Suprapubic skin (tissue), 4 donors: Measurements from ENCODE around the gene CASP2.

Experiments
- CTCF ChIP-seq, 2 donors: fragments of 200-600 bp in 1 of 2; fragments of 450-650 bp in 1 of 2; sonication (generic) in 1 of 2; IDR thresholded peaks; one replicate each; pipeline ENCODE4 v1.5.1; 2016 to 2019; ENCODE audit warnings: antibody characterized with exemption in 2 of 2, mild to moderate bottlenecking in 1 of 2, moderate library complexity in 1 of 2
- EP300 ChIP-seq: sonication (generic); formaldehyde crosslinking; IDR thresholded peaks from one replicate; pipeline ENCODE4 v1.6.1; 2017; ENCODE audit warnings: antibody characterized with exemption
- POLR2A ChIP-seq, 2 donors: fragments of 450-650 bp; IDR thresholded peaks; one replicate each; pipeline ENCODE4 v1.6.1; 2017; ENCODE audit warnings: antibody characterized with exemption in 2 of 2, mild to moderate bottlenecking in 2 of 2, moderate library complexity in 2 of 2
- POLR2AphosphoS5 ChIP-seq, 3 donors: sonication (generic); formaldehyde crosslinking; IDR thresholded peaks; one replicate each; pipeline ENCODE4 v1.6.1; 2017; ENCODE audit warnings: antibody characterized with exemption in 3 of 3

- TF ChIP-seq CTCF (IDR thresholded peaks at IDR 0.05) (no peak), POLR2A (IDR thresholded peaks at IDR 0.05) (no peak), POLR2AphosphoS5 (IDR thresholded peaks at IDR 0.05) (no peak), EP300 (no peak)
Measured at GRCh38 chr7:143269251-143269650, 18.9 kb upstream of the CASP2 start.
